Gastrocnemius medialis (tissue), 4 donors: Measurements from ENCODE around the gene ANTXR2. TPM values are rescaled to one million over a fixed set of nuclear protein-coding genes. Genes with fewer than 3 reads are reported as not detected.

Source experiments
- ATAC-seq, 2 donors: fragments of 150-250 bp; one replicate each; pipeline ENCODE4 v1.9.1; 2016
- DNase-seq, 2 donors: peaks; one replicate each; pipeline ENCODE4 v3.0.0-alpha.2; 2019
- H3K27ac ChIP-seq, 4 donors: fragments of 200-600 bp; sonication (generic); 1 replicate in 1 of 4; 2 replicates in 3 of 4; pipeline ENCODE4 v1.5.1; 2016 to 2018; ENCODE audit warnings: mild to moderate bottlenecking in 2 of 4, moderate library complexity in 1 of 4
- H3K27me3 ChIP-seq, 3 donors: fragments of 200-600 bp; sonication (generic) in 2 of 3; 1 replicate in 1 of 3; 2 replicates in 2 of 3; pipeline versions ENCODE4 v1.5.1 to v1.6.0; 2016 to 2019; ENCODE audit warnings: mild to moderate bottlenecking in 1 of 3, moderate library complexity in 1 of 3
- H3K36me3 ChIP-seq, 2 donors: fragments of 200-600 bp; sonication (generic) in 1 of 2; one replicate each; pipeline ENCODE4 v1.5.1; 2017 to 2018
- H3K4me1 ChIP-seq, 2 donors: fragments of 200-600 bp; sonication (generic) in 1 of 2; one replicate each; pipeline ENCODE4 v1.5.1; 2016 to 2017; ENCODE audit warnings: mild to moderate bottlenecking in 2 of 2
- H3K4me3 ChIP-seq, 4 donors: fragments of 200-600 bp; sonication (generic) in 3 of 4; 1 replicate in 1 of 4; 2 replicates in 3 of 4; pipeline ENCODE4 v1.5.1; 2016 to 2019; ENCODE audit warnings: mild to moderate bottlenecking in 2 of 4
- H3K9me3 ChIP-seq, 3 donors: fragments of 200-600 bp; sonication (generic) in 2 of 3; 1 replicate in 1 of 3; 2 replicates in 2 of 3; pipeline ENCODE4 v1.5.1; 2016 to 2019
- CTCF ChIP-seq, 5 experiments: fragments of 450-650 bp in 3 of 5; fragments of 200-600 bp in 2 of 5; sonication (generic) in 2 of 5; IDR thresholded peaks in 4 of 5; conservative IDR thresholded peaks in 1 of 5; 1 replicate in 4 of 5; 2 replicates in 1 of 5; pipeline ENCODE4 v1.5.1; 2016 to 2019; ENCODE audit warnings: antibody characterized with exemption in 5 of 5, mild to moderate bottlenecking in 3 of 5, moderate library complexity in 3 of 5
- POLR2A ChIP-seq, 2 donors: fragments of 450-650 bp; IDR thresholded peaks; one replicate each; pipeline ENCODE4 v1.6.1; 2017; ENCODE audit warnings: antibody characterized with exemption in 2 of 2, mild to moderate bottlenecking in 2 of 2, moderate library complexity in 2 of 2
- in situ Hi-C, 4 donors: fragments of 200-750 bp; cut with MboI; loops; one replicate each; pipeline versions ENCODE4 v1.15.0 to v1.8.0; 2017; ENCODE audit warnings: low sequenced_read_pairs in 4 of 4
- intact Hi-C: fragments of 100-400 bp; cut with DNase I; formaldehyde crosslinking; loops from one replicate; pipeline ENCODE4 v1.15.1; 2023; ENCODE audit warnings: low total_unique reads
- total RNA-seq, 4 donors: library from RNA; depleted of rRNA; stranded (reverse); fragments of >200 nt; gene quantifications; one replicate each; pipeline versions ENCODE4 v1.1.0 to v1.2.3, GENCODE V29; 2016

Gene ANTXR2
- total RNA-seq, 4 donors from 2014 or later: 14.5 to 41.0 (median 23.1) TPM

GRCh38 chr4:79935274-79935673, 137.8 kb downstream of the ANTXR2 start:
- DNase-seq (no peak), ATAC-seq (no peak)
- H3K36me3 ChIP-seq: no peaks in the 10 kb centered on the region
- intact Hi-C loops: no loop called here
- H3K4me1 ChIP-seq: no peaks in the 10 kb centered on the region
- H3K27ac ChIP-seq: no peak overlapping the region
- no peaks in the 10 kb centered on the region for H3K27me3 ChIP-seq
- no peaks in the 10 kb centered on the region for H3K9me3 ChIP-seq
- in situ Hi-C loops: no loop called here
- no peak for TF ChIP-seq POLR2A (IDR thresholded peaks at IDR 0.05)
- no peak for TF ChIP-seq CTCF (IDR thresholded peaks at IDR 0.05 in 4 of 5, conservative IDR thresholded peaks at IDR 0.05 in 1 of 5)
- H3K4me3 ChIP-seq: no peak overlapping the region

GRCh38 chr4:79934660-79935059, 138.4 kb downstream of the ANTXR2 start:
- Histone ChIP-seq H3K27me3 (no peaks in the 10 kb centered on the region), H3K36me3 (no peaks in the 10 kb centered on the region), H3K4me1 (no peaks in the 10 kb centered on the region), H3K27ac (no peak overlapping the region), H3K4me3 (no peak overlapping the region), H3K9me3 (no peaks in the 10 kb centered on the region)
- DNase-seq (no peak), ATAC-seq (no peak)
- intact Hi-C loops: no loop called here
- no peak for TF ChIP-seq POLR2A (IDR thresholded peaks at IDR 0.05)
- no peak for TF ChIP-seq CTCF (IDR thresholded peaks at IDR 0.05 in 4 of 5, conservative IDR thresholded peaks at IDR 0.05 in 1 of 5)
- in situ Hi-C loops: no loop called here

- no peak for DNase-seq
- Histone ChIP-seq H3K36me3 (no peaks in the 10 kb centered on the region), H3K4me3 (no peak overlapping the region), H3K4me1 (no peaks in the 10 kb centered on the region), H3K9me3 (no peaks in the 10 kb centered on the region), H3K27ac (no peak overlapping the region), H3K27me3 (no peaks in the 10 kb centered on the region)
- ATAC-seq: no peak
- in situ Hi-C loops: no loop called here
- intact Hi-C loops: no loop called here
- TF ChIP-seq CTCF (IDR thresholded peaks at IDR 0.05 in 4 of 5, conservative IDR thresholded peaks at IDR 0.05 in 1 of 5) (no peak), POLR2A (IDR thresholded peaks at IDR 0.05) (no peak)
These were observed 145.1 kb downstream of the ANTXR2 start for GRCh38 chr4:79927931-79928330.

GRCh38 chr4:79923281-79923680, 149.7 kb downstream of the ANTXR2 start:
- Histone ChIP-seq H3K27ac (no peak overlapping the region), H3K36me3 (no peaks in the 10 kb centered on the region), H3K27me3 (no peaks in the 10 kb centered on the region), H3K9me3 (no peaks in the 10 kb centered on the region), H3K4me1 (no peaks in the 10 kb centered on the region), H3K4me3 (no peak overlapping the region)
- in situ Hi-C loops (no loop called here), intact Hi-C loops (no loop called here)
- no peak for DNase-seq
- TF ChIP-seq CTCF (IDR thresholded peaks at IDR 0.05 in 4 of 5, conservative IDR thresholded peaks at IDR 0.05 in 1 of 5) (no peak), POLR2A (IDR thresholded peaks at IDR 0.05) (no peak)
- no peak for ATAC-seq

- ATAC-seq: no peak
- H3K27ac ChIP-seq: no peak overlapping the region
- intact Hi-C loops (no loop called here), in situ Hi-C loops (no loop called here)
- no peaks in the 10 kb centered on the region for H3K9me3 ChIP-seq
- H3K36me3 ChIP-seq: no peaks in the 10 kb centered on the region
- no peak overlapping the region for H3K4me3 ChIP-seq
- H3K27me3 ChIP-seq: no peaks in the 10 kb centered on the region
- no peaks in the 10 kb centered on the region for H3K4me1 ChIP-seq
- DNase-seq: no peak
- no peak for TF ChIP-seq CTCF (IDR thresholded peaks at IDR 0.05 in 4 of 5, conservative IDR thresholded peaks at IDR 0.05 in 1 of 5)
- TF ChIP-seq POLR2A (IDR thresholded peaks at IDR 0.05): no peak
These were observed 151.0 kb downstream of the ANTXR2 start for GRCh38 chr4:79922011-79922410.
